GM23248 (cell line): ENCODE results near the gene NAXE. TPM values are rescaled to one million over a fixed set of nuclear protein-coding genes. Genes with fewer than 3 reads are reported as not detected.

Experiments
- DNase-seq: peaks from one replicate; pipeline ENCODE4 v3.0.0-alpha.2; 2015
- H2AFZ ChIP-seq: fragments of 200-600 bp; sonication (generic); 2 replicates; pipeline ENCODE4 v1.6.1; 2016; ENCODE audit warnings: antibody characterized with exemption
- H3F3A ChIP-seq: fragments of 200-600 bp; sonication (generic); 2 replicates; pipeline ENCODE4 v1.6.1; 2016; ENCODE audit warnings: mild to moderate bottlenecking, antibody characterized with exemption, mixed run types; ENCODE audit not compliant: insufficient read depth
- H3K27ac ChIP-seq: fragments of 200-600 bp; sonication (generic); 2 replicates; pipeline ENCODE4 v1.5.1; 2016; ENCODE audit warnings: mild to moderate bottlenecking
- H3K27me3 ChIP-seq: fragments of 200-600 bp; sonication (generic); replicated peaks from 2 replicates; pipeline ENCODE4 v1.6.1; 2016; ENCODE audit warnings: mild to moderate bottlenecking; ENCODE audit not compliant: insufficient read depth
- H3K36me3 ChIP-seq: fragments of 200-600 bp; sonication (generic); 2 replicates; pipeline ENCODE4 v1.6.1; 2016; ENCODE audit warnings: low read depth, mild to moderate bottlenecking
- H3K4me1 ChIP-seq: fragments of 200-600 bp; sonication (generic); 2 replicates; pipeline ENCODE4 v1.6.1; 2016; ENCODE audit warnings: mild to moderate bottlenecking; ENCODE audit not compliant: insufficient read depth
- H3K4me2 ChIP-seq: fragments of 200-600 bp; sonication (generic); one replicate; pipeline ENCODE4 v1.6.1; 2016; ENCODE audit warnings: mild to moderate bottlenecking; ENCODE audit not compliant: unreplicated experiment
- H3K4me3 ChIP-seq: fragments of 200-600 bp; sonication (generic); 2 replicates; pipeline ENCODE4 v1.5.1; 2016; ENCODE audit warnings: mild to moderate bottlenecking
- H3K79me2 ChIP-seq: fragments of 200-600 bp; sonication (generic); 2 replicates; pipeline ENCODE4 v1.6.1; 2016; ENCODE audit warnings: mild to moderate bottlenecking; ENCODE audit not compliant: insufficient read depth
- H3K9ac ChIP-seq: fragments of 200-600 bp; sonication (generic); 2 replicates; pipeline ENCODE4 v1.6.1; 2016; ENCODE audit warnings: mild to moderate bottlenecking
- H3K9me2 ChIP-seq: fragments of 200-600 bp; sonication (generic); 2 replicates; pipeline ENCODE4 v1.6.1; 2016; ENCODE audit warnings: mixed run types, mild to moderate bottlenecking, moderate library complexity; ENCODE audit not compliant: insufficient read depth
- H3K9me3 ChIP-seq: fragments of 200-600 bp; sonication (generic); one replicate; pipeline ENCODE4 v1.6.1; 2017; ENCODE audit warnings: low read depth
- H4K20me1 ChIP-seq: fragments of 200-600 bp; sonication (generic); 2 replicates; pipeline ENCODE4 v1.6.0; 2016; ENCODE audit not compliant: insufficient read depth
- EZH2 ChIP-seq: fragments of 200-600 bp; sonication (generic); IDR thresholded peaks from 2 replicates; pipeline ENCODE4 v1.6.1; 2018; ENCODE audit warnings: antibody characterized with exemption, mild to moderate bottlenecking; ENCODE audit not compliant: insufficient read depth, poor library complexity, severe bottlenecking
- EZH2phosphoT487 ChIP-seq: fragments of 200-600 bp; sonication (generic); IDR thresholded peaks from 2 replicates; pipeline ENCODE4 v1.6.1; 2018; ENCODE audit warnings: antibody characterized with exemption, moderate library complexity, mild to moderate bottlenecking, low read depth; ENCODE audit not compliant: insufficient read depth
- WGBS, 2 experiments: methylation state at CpG; one replicate each; pipeline ENCODE4 v1.1.6; 2015 to 2017; ENCODE audit warnings: low lambda C conversion rate in 2 of 2, low coverage in 1 of 2; ENCODE audit errors: missing lambda C conversion rate in 2 of 2; 5-methylcytosine and 5-hydroxymethylcytosine counted together
- in situ Hi-C: fragments of 300-500 bp; cut with MboI; formaldehyde crosslinking; loops from 2 replicates; pipeline ENCODE4 v1.15.0; 2020
- polyA plus RNA-seq: library from polyadenylated mRNA; unstranded; fragments of >200 nt; fragmentation: Nextera tagmentation; extraction: Ambion mirVana; gene quantifications from 2 replicates; pipeline ENCODE4 v1.2.1, GENCODE V29; 2016
- total RNA-seq: library from RNA; depleted of rRNA; stranded (reverse); fragments of >200 nt; shearing (Covaris generic); gene quantifications from 2 replicates; pipeline ENCODE4 v1.2.3, GENCODE V29; 2014

NAXE gene
- total and polyA plus RNA-seq, 2 experiments from 2014 or later, result 51.2 to 87.4 TPM

- in situ Hi-C loops, result no loop called here
- DNase-seq, result no peak
Observed at GRCh38 chr1:156547434-156547833, 44.1 kb upstream of the NAXE start.

DNA sequence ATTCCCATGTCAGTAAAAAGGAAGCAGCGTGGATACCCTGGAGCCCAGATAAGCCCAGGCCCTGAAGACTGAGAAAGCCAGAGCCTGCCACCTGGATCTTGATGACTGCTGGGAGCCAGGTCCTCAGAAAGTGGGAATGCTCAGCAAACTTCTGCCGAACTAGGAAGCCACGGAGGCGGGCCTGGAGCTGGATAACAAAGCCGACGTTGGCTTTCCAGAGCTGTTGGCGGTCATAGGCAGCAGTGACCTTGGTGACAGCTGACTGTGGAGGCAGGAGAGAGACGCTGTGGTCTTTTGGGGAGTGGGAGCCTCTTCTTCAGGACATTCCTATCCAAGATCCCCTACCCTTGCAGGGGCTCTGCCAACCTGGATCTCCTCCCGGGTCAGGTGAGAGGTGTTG is 43.6 kb upstream of the NAXE start:
- Histone ChIP-seq H3K9me2 (no peaks in the 10 kb centered on the region), H3K27ac (no peak overlapping the region), H3K27me3 (no peaks in the 10 kb centered on the region), H3K4me3 (no peak overlapping the region), H4K20me1 (no peaks in the 10 kb centered on the region), H3K4me2 (no peak overlapping the region), H2AFZ (no peak overlapping the region), H3F3A (no peaks in the 10 kb centered on the region), H3K9me3 (no peaks in the 10 kb centered on the region), H3K36me3 (no peaks in the 10 kb centered on the region), H3K4me1 (peaks cover 11% of the 10 kb centered on the region), H3K79me2 (no peaks in the 10 kb centered on the region), H3K9ac (no peak overlapping the region)
- in situ Hi-C loops, result no loop called here
- no peak for TF ChIP-seq EZH2
- TF ChIP-seq EZH2phosphoT487, result no peak
- WGBS, 2 experiments, result 97 to 99% methylated on average over 9 of the region's 9 CpGs
- no peak for DNase-seq

More at GRCh38 chr1:156547434-156547833, 44.1 kb upstream of the NAXE start:
- H3K79me2 ChIP-seq, result no peaks in the 10 kb centered on the region
- no peak overlapping the region for H3K27ac ChIP-seq
- no peaks in the 10 kb centered on the region for H3K9me2 ChIP-seq
- no peak overlapping the region for H3K9ac ChIP-seq
- H3K4me3 ChIP-seq, result no peak overlapping the region
- no peaks in the 10 kb centered on the region for H3K36me3 ChIP-seq
- 96 to 97% methylated on average over 4 of the region's 4 CpGs for WGBS, 2 experiments
- no peaks in the 10 kb centered on the region for H3K9me3 ChIP-seq
- no peaks in the 10 kb centered on the region for H3F3A ChIP-seq
- H3K27me3 ChIP-seq, result no peaks in the 10 kb centered on the region
- H3K4me2 ChIP-seq, result no peak overlapping the region
- H2AFZ ChIP-seq, result no peak overlapping the region
- H3K4me1 ChIP-seq, result peaks cover 9% of the 10 kb centered on the region
- no peaks in the 10 kb centered on the region for H4K20me1 ChIP-seq
- TF ChIP-seq EZH2, result no peak
- no peak for TF ChIP-seq EZH2phosphoT487

- no peaks in the 10 kb centered on the region for H3K36me3 ChIP-seq
- H3K9ac ChIP-seq, result no peak overlapping the region
- H3K27ac ChIP-seq, result no peak overlapping the region
- in situ Hi-C loops, result no loop called here
- no peak overlapping the region for H3K4me2 ChIP-seq
- no peaks in the 10 kb centered on the region for H3F3A ChIP-seq
- no peaks in the 10 kb centered on the region for H3K9me3 ChIP-seq
- peaks cover 11% of the 10 kb centered on the region for H3K4me1 ChIP-seq
- no peak overlapping the region for H2AFZ ChIP-seq
- DNase-seq, result no peak
- no peaks in the 10 kb centered on the region for H3K27me3 ChIP-seq
- WGBS, 2 experiments, result 93 to 100% methylated on average over 2 of the region's 2 CpGs
- H3K9me2 ChIP-seq, result no peaks in the 10 kb centered on the region
- no peaks in the 10 kb centered on the region for H4K20me1 ChIP-seq
- H3K4me3 ChIP-seq, result no peak overlapping the region
- TF ChIP-seq EZH2phosphoT487 (no peak), EZH2 (no peak)
- no peaks in the 10 kb centered on the region for H3K79me2 ChIP-seq
Observed at GRCh38 chr1:156549390-156549789, 42.2 kb upstream of the NAXE start.

- peaks cover 11% of the 10 kb centered on the region for H3K4me1 ChIP-seq
- 100% methylated on average over 1 of the region's 1 CpG for WGBS, 2 experiments
- H3K36me3 ChIP-seq, result no peaks in the 10 kb centered on the region
- H3K79me2 ChIP-seq, result no peaks in the 10 kb centered on the region
- H3K9me3 ChIP-seq, result no peaks in the 10 kb centered on the region
- no peak overlapping the region for H3K4me3 ChIP-seq
- no peak overlapping the region for H3K9ac ChIP-seq
- no peak for DNase-seq
- no peak overlapping the region for H2AFZ ChIP-seq
- H3K27ac ChIP-seq, result no peak overlapping the region
- no peaks in the 10 kb centered on the region for H3F3A ChIP-seq
- H3K4me2 ChIP-seq, result no peak overlapping the region
- no peak for TF ChIP-seq EZH2
- TF ChIP-seq EZH2phosphoT487, result no peak
- in situ Hi-C loops, result no loop called here
- no peaks in the 10 kb centered on the region for H3K9me2 ChIP-seq
- no peaks in the 10 kb centered on the region for H4K20me1 ChIP-seq
- H3K27me3 ChIP-seq, result no peaks in the 10 kb centered on the region
Observed at GRCh38 chr1:156549831-156550230, 41.7 kb upstream of the NAXE start.

DNA sequence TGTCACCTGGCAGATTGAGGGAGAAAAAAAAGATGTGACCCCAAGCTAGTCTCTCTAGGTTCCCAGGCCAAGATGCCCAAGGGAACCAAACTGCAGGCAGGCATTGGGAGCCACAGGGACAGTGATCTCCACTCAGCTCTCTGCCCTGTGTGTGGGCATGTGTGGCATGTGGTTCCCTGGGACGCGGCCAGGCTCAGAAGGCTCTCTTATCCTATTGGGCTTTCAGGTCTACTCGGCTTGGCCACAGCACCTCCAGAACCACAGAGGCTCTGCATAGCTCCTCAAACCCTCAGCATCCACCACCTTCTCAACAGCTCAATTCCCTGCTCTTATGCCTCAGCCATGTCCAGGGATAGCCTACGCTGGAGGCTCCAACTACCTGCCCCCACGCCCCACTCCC is 41.2 kb upstream of the NAXE start:
- no peak overlapping the region for H3K27ac ChIP-seq
- no peak overlapping the region for H3K4me3 ChIP-seq
- no peaks in the 10 kb centered on the region for H3K79me2 ChIP-seq
- H3K9me3 ChIP-seq, result no peaks in the 10 kb centered on the region
- no peak overlapping the region for H3K9ac ChIP-seq
- no peaks in the 10 kb centered on the region for H3K9me2 ChIP-seq
- no peaks in the 10 kb centered on the region for H3K27me3 ChIP-seq
- no peak overlapping the region for H2AFZ ChIP-seq
- H3K4me2 ChIP-seq, result no peak overlapping the region
- no peaks in the 10 kb centered on the region for H3F3A ChIP-seq
- TF ChIP-seq EZH2 (no peak), EZH2phosphoT487 (no peak)
- no peak for DNase-seq
- H4K20me1 ChIP-seq, result no peaks in the 10 kb centered on the region
- peaks cover 11% of the 10 kb centered on the region for H3K4me1 ChIP-seq
- 95 to 96% methylated on average over 5 of the region's 5 CpGs for WGBS, 2 experiments
- no peaks in the 10 kb centered on the region for H3K36me3 ChIP-seq
- in situ Hi-C loops, result no loop called here
